CD4-positive, alpha-beta T cell (primary cell): ENCODE results near the gene SESN1. TPM values are rescaled to one million over a fixed set of nuclear protein-coding genes. Genes with fewer than 3 reads are reported as not detected.

Experiments used
- ATAC-seq: fragments of 200-7000 bp; cut with Tn5 transposase; one replicate; pipeline ENCODE4 v1.10.0; 2022; ENCODE audit warnings: mild to moderate bottlenecking; ENCODE audit not compliant: poor library complexity
- CTCF ChIA-PET: fragments of 350-600 bp; sonication (Branson Sonifier 250); formaldehyde crosslinking; loops from one replicate; lab custom pipeline; 2021; ENCODE audit warnings: antibody characterized with exemption, inconsistent platforms; lab: Charles Lee
- POLR2A ChIA-PET: fragments of 350-600 bp; sonication (Branson Sonifier 250); formaldehyde crosslinking; loops from one replicate; lab custom pipeline; 2021; ENCODE audit warnings: antibody characterized with exemption, inconsistent platforms; lab: Charles Lee
- DNase-seq, 14 experiments: peaks; one replicate each; pipeline ENCODE4 v3.0.0-alpha.2; 2013 to 2020; ENCODE audit warnings: mixed read lengths in 2 of 14
- H3K27ac ChIP-seq, 2 donors: one replicate each; pipeline versions ENCODE4 v1.5.1 to v1.7.0; 2013; ENCODE audit warnings: low read length in 2 of 2, low read depth in 1 of 2, mild to moderate bottlenecking in 1 of 2
- H3K27me3 ChIP-seq, 2 experiments: 1 replicate in 1 of 2; 2 replicates in 1 of 2; pipeline versions ENCODE4 v1.6.1 to v1.7.0; 2013; ENCODE audit warnings: low read length in 2 of 2, control low read depth in 1 of 2, mild to moderate bottlenecking in 1 of 2, moderate library complexity in 1 of 2; ENCODE audit not compliant: insufficient read depth in 2 of 2, control insufficient read depth in 1 of 2
- H3K36me3 ChIP-seq: one replicate; pipeline ENCODE4 v1.6.1; 2013; ENCODE audit warnings: low read length, control low read depth; ENCODE audit not compliant: insufficient read depth
- H3K4me1 ChIP-seq: one replicate; pipeline ENCODE4 v1.6.1; 2013; ENCODE audit warnings: low read length, control low read depth; ENCODE audit not compliant: insufficient read depth
- H3K4me3 ChIP-seq: one replicate; pipeline ENCODE4 v1.5.1; 2013; ENCODE audit warnings: mild to moderate bottlenecking, low read length, moderate library complexity
- H3K9me3 ChIP-seq, 2 experiments: 1 replicate in 1 of 2; 2 replicates in 1 of 2; pipeline versions ENCODE4 v1.6.1 to v1.7.0; 2013; ENCODE audit warnings: low read length in 2 of 2, mild to moderate bottlenecking in 2 of 2, control low read depth in 1 of 2, moderate library complexity in 1 of 2; ENCODE audit not compliant: control insufficient read depth in 1 of 2, insufficient read depth in 1 of 2
- H3K27ac Mint-ChIP-seq: one replicate; pipeline ENCODE4 v1.8.0; 2020; ENCODE audit warnings: mixed read lengths
- H3K27me3 Mint-ChIP-seq: one replicate; pipeline ENCODE4 v1.8.0; 2021; ENCODE audit warnings: mixed read lengths
- H3K36me3 Mint-ChIP-seq: one replicate; pipeline ENCODE4 v1.8.0; 2021; ENCODE audit warnings: low read depth, mixed read lengths
- H3K4me1 Mint-ChIP-seq: one replicate; pipeline ENCODE4 v1.8.0; 2021; ENCODE audit warnings: low read depth, mixed read lengths
- H3K4me3 Mint-ChIP-seq: one replicate; pipeline ENCODE4 v1.8.0; 2020; ENCODE audit warnings: mild to moderate bottlenecking, mixed read lengths
- H3K9me3 Mint-ChIP-seq: one replicate; pipeline ENCODE4 v1.8.0; 2020; ENCODE audit warnings: mixed read lengths
- CTCF ChIP-seq: fragments of 200-600 bp; IDR thresholded peaks from one replicate; pipeline ENCODE4 v1.8.0; 2022; ENCODE audit warnings: antibody characterized with exemption, mild to moderate bottlenecking
- intact Hi-C, 2 experiments: fragments of 100-400 bp; cut with DNase I in 1 of 2; cut with micrococcal nuclease in 1 of 2; formaldehyde crosslinking; loops; one replicate each; pipeline versions ENCODE4 v1.15.1 to v1.9.0; 2023 to 2025; cut with DNase I, micrococcal nuclease
- total RNA-seq, 174 experiments: library from RNA in 2 of 174; stranded (reverse) in 2 of 174; gene quantifications; one replicate each; pipeline ENCODE4 v1.2.3 and lab custom pipeline; 2021 to 2026

The SESN1 gene
- total RNA-seq, 2 experiments from 2014 or later, result 95.9 to 98.3 TPM

DNA sequence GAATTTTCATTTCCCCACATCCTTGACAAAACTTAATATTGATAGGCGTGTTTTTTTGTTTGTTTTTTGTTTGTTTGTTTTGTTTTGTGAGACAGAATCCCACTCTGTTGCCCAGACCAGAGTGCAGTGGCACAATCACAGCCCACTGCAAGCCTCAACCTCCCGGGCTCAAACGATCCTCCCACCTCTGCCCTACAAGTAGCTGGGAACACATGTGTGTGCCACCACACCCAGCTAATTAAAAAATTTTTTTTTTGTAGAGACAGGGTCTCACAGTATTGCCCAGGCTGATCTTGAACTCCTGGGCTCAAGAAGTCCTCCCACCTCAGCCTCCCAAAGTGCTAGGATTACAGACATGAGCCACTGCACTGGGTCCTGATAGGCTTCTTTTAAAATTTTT is 9.9 kb upstream of the SESN1 start:
- intact Hi-C loops, result no loop called here

DNA sequence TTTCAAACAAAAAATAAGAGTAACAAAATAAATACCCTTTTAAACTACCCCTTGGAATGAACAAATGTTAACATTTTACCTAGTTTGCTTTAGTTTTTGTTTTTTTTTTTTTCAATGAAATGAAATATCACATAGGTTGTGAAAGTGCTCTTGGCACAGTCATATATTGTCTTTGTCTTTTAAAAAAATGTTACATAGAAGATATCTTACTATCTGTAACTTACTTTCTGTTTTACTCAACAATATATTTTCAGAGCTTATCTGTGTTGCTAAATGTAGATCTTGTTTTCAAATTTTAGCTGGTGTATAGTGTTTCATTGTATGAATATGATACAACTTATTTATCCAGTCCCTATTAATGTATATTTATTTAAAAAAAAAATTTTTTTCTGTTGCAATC is 9.3 kb upstream of the SESN1 start:
- H3K27ac Mint-ChIP-seq, result no peak overlapping the region
- no peak overlapping the region for H3K4me3 Mint-ChIP-seq
- CTCF ChIA-PET, result no interaction called here
- no peaks in the 10 kb centered on the region for H3K9me3 ChIP-seq
- no peaks in the 10 kb centered on the region for H3K4me1 ChIP-seq
- H3K36me3 Mint-ChIP-seq, result no peaks in the 10 kb centered on the region
- no peaks in the 10 kb centered on the region for H3K27me3 Mint-ChIP-seq
- no peak overlapping the region for H3K27ac ChIP-seq
- no peaks in the 10 kb centered on the region for H3K4me1 Mint-ChIP-seq
- POLR2A ChIA-PET, result no interaction called here
- intact Hi-C loops, result no loop called here
- no peak overlapping the region for H3K4me3 ChIP-seq
- H3K9me3 Mint-ChIP-seq, result no peaks in the 10 kb centered on the region
- no peak for TF ChIP-seq CTCF
- no peaks in the 10 kb centered on the region for H3K27me3 ChIP-seq
- ATAC-seq (no peak), DNase-seq (no peak)
- no peaks in the 10 kb centered on the region for H3K36me3 ChIP-seq

More for the DNA sequence above, 9.9 kb upstream of the SESN1 start:
- ATAC-seq (no peak), DNase-seq (no peak)
- H3K36me3 Mint-ChIP-seq, result no peaks in the 10 kb centered on the region
- no peaks in the 10 kb centered on the region for H3K27me3 ChIP-seq
- H3K9me3 Mint-ChIP-seq, result no peaks in the 10 kb centered on the region
- CTCF ChIA-PET, result no interaction called here
- no peaks in the 10 kb centered on the region for H3K9me3 ChIP-seq
- H3K4me3 ChIP-seq, result no peak overlapping the region
- H3K4me1 ChIP-seq, result no peaks in the 10 kb centered on the region
- no peaks in the 10 kb centered on the region for H3K36me3 ChIP-seq
- no peak overlapping the region for H3K4me3 Mint-ChIP-seq
- H3K27ac ChIP-seq, result no peak overlapping the region
- no peak for TF ChIP-seq CTCF
- no peaks in the 10 kb centered on the region for H3K27me3 Mint-ChIP-seq
- POLR2A ChIA-PET, result no interaction called here
- H3K4me1 Mint-ChIP-seq, result no peaks in the 10 kb centered on the region
- no peak overlapping the region for H3K27ac Mint-ChIP-seq

GRCh38 chr6:109102762-109103161 is 8.1 kb upstream of the SESN1 start:
- CTCF ChIA-PET, result no interaction called here
- no peaks in the 10 kb centered on the region for H3K36me3 ChIP-seq
- no peak for DNase-seq
- H3K27me3 Mint-ChIP-seq, result no peaks in the 10 kb centered on the region
- H3K9me3 Mint-ChIP-seq, result no peaks in the 10 kb centered on the region
- intact Hi-C loops, result no loop called here
- no peak overlapping the region for H3K4me3 ChIP-seq
- ATAC-seq, result no peak
- H3K4me1 Mint-ChIP-seq, result no peaks in the 10 kb centered on the region
- no peaks in the 10 kb centered on the region for H3K9me3 ChIP-seq
- no peak for TF ChIP-seq CTCF
- H3K27ac Mint-ChIP-seq, result no peak overlapping the region
- H3K36me3 Mint-ChIP-seq, result no peaks in the 10 kb centered on the region
- POLR2A ChIA-PET, result no interaction called here
- no peak overlapping the region for H3K27ac ChIP-seq
- no peaks in the 10 kb centered on the region for H3K4me1 ChIP-seq
- H3K4me3 Mint-ChIP-seq, result no peak overlapping the region
- H3K27me3 ChIP-seq, result no peaks in the 10 kb centered on the region
